COR-L47 (cell line): ENCODE data around the gene MRFAP1L1.
"Not testable (repeated sequence)": the region's sequence is repeated elsewhere in the genome, so short reads cannot be mapped to it uniquely, and the experiment has no call there.

Experiments
- DNase-seq: peaks from one replicate; lab custom pipeline; 2025; lab: John Stamatoyannopoulos, UW

Gene MRFAP1L1

DNA sequence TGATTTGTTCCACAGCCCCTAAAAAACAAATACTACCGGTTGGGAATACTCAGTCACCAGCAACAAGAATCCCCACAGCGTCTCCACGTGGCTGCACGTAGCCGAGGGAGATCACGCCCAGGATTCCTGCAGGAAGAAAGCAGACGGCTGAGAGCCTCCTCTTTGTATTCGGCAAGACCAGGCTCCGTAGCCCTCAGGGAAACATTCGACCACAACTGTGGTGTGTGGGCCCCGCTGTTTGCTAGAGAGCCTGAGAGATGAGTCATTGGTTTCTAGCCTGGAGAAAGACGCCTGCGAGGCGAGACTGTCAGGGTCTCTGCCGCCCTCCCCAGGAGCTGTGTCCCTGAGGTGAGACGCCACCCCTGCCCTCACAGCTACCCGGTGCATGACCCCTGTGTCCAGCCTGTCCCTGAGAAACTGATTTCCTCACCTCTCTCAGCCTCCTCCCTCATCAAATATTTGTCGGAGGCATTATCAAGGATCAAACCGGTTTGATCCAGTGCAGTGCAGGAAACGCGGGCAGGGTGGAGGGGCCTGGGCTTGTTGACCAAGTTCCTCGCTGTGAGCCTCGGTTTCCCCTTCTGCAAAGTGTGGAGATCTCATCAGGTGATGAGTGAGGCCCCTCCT is 20.7 kb downstream of the MRFAP1L1 start:
- no peak for DNase-seq

- DNase-seq, result no peak
These were observed 21.5 kb downstream of the MRFAP1L1 start for GRCh38 chr4:6687947-6688878.

GRCh38 chr4:6686104-6686787 is 23.4 kb downstream of the MRFAP1L1 start:
- no peak for DNase-seq

- DNase-seq, result no peak
These were observed 25.0 kb downstream of the MRFAP1L1 start for GRCh38 chr4:6684656-6685055.

DNA sequence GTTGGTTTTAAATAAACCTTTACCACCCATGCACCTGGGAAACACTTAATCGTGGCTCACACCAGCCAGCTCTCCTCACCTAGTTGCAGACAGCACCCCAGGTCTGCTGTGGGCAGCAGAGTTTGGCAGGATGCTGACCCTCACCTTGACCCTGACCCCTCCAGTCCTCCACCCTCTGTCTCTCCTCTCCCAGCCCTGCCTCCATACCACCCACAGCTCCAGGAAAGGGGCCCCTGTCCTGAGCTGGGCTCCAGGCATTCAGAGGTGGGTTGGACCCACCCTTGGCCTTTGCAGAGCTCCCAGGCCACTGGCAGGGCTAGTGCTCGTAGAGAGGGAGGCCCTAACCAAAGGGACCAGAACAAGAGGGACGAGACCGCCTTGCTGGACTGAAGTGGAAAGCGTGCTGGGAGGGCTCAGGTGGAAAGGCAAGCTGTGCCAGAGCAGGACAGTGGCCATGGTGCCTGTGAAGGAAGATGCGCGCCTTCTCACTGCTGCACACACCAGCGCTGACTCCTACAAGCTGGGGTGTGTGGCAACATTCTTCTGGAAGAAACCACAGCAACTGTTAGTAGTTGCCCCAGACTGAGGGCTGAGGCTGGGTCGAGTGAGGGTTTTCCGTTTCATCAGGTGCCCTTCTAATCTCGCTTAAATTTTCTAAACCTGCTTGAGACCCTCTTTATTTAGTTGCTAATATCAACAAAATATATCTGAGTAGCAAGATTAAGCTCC is 26.6 kb downstream of the MRFAP1L1 start:
- DNase-seq, result no peak

DNA sequence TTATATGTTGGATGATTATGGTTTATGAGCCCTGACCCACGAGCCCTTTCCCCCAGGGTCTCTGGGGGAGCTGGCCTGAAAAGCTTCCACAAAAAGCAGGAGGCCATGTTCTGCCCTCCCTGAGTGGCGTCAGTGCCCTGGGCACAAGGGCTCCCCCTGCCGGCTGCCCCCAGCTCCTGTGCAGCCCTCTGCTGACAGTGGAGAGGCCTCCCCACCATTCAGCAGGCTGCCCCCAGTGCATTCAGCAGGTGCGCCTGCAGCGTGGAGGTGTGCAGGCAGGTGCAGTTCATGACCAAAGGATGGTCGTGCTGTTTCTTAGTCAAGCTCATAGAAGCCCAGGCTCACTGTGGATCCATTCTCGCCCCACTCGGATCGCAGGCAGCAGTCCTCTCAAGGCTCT is 28.5 kb downstream of the MRFAP1L1 start:
- no peak for DNase-seq

DNA sequence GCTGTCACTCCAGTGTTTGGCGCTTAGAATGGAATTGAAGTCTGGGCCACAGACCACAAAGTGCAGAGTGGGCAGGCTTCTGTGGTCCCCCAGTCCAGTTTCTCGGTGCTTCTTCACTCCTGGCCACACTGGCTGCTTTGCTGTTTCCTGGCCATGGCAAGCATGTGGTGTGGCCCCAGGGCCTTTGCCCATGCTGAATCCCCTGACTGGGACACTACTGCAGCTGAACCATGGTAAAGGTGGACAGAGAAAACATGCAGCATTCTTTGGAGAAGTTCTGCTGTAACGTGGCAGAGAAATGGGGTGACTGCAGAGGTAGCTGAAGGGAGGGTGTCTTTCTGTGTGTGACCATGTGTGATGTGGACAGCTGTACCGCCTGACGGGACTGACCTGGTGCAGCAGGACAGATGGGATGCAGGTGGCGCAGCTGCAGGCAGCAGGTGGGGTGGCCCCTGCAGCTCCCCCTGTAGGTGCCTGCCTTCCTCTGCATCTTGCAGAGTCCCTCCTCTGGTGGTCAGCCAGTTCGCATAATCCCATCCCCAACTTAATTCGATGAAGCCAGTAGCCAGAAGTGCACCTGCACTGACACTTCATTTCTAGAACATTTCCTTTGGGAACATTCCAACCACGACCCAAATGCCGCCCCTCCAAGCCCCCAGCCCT is 29.2 kb downstream of the MRFAP1L1 start:
- no peak for DNase-seq

GRCh38 chr4:6676722-6677558 is 32.7 kb downstream of the MRFAP1L1 start:
- no peak for DNase-seq

GRCh38 chr4:6674500-6675149 is 35.0 kb downstream of the MRFAP1L1 start:
- peak; percentile 61 for DNase-seq

DNA sequence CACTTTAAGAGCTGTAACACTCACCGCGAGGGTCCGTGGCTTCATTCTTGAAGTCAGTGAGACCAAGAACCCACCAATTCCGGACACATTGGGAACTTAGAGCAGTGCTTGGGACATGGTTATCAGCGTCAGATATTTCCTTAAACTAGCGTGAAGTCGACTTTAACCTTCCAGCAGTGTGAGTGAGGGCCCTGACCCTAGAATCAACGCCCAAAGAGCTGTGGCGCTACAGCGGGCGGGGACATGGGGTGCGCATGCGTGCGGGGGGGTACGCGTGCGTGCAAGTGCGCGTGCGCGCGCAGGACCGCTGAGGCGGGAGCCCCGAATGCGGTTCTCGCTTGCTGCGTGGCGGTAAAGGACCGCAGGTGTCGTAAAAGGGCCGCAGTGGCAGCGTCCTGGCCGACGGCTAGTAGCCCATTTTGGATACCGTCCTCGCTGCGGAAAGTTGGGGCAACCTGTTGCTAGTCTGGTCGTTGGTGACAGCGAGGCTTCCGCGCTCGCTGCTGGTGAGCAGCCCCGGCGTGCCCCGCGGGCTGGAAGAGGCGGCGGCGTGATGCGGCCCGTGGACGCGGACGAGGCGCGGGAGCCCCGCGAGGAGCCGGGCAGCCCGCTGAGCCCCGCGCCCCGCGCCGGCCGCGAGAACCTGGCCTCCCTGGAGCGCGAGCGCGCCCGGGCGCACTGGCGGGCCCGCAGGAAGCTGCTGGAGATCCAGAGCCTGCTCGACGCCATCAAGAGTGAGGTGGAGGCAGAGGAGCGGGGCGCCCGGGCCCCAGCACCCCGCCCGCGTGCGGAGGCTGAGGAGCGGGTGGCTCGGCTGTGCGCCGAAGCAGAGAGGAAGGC is 35.8 kb downstream of the MRFAP1L1 start:
- DNase-seq, result peak; percentile 96

- DNase-seq, result not testable (repeated sequence)
These were observed 36.4 kb downstream of the MRFAP1L1 start for GRCh38 chr4:6673191-6673659.

GRCh38 chr4:6672541-6673190 is 37.0 kb downstream of the MRFAP1L1 start:
- DNase-seq, result not testable (repeated sequence)

DNA sequence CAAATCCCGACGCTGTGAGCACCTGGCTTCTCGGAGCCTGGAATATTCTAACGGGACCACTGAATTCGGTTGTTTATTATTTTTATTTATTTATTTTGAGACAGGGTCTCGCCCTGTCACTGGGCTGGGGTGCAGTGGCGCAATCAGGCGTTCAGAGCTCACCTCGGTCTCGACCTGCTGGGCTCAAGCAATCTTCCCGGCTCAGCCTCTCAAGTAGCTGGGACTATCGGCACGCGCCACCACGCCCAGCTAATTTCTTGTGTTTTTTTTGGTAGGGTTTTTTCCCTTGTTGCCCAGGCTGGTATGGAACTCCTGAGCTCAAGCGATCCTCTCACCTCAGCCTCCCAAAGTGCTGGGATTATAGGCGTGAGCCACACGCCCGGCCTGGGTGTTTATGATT is 37.5 kb downstream of the MRFAP1L1 start:
- DNase-seq, result no peak

GRCh38 chr4:6671648-6672047 is 38.0 kb downstream of the MRFAP1L1 start:
- DNase-seq, result no peak

- DNase-seq, result no peak
These were observed 41.3 kb downstream of the MRFAP1L1 start for GRCh38 chr4:6668391-6668790.

- DNase-seq, result no peak
These were observed 44.4 kb downstream of the MRFAP1L1 start for GRCh38 chr4:6665320-6665654.

- no peak for DNase-seq
These were observed 45.9 kb downstream of the MRFAP1L1 start for GRCh38 chr4:6663596-6664393.

DNA sequence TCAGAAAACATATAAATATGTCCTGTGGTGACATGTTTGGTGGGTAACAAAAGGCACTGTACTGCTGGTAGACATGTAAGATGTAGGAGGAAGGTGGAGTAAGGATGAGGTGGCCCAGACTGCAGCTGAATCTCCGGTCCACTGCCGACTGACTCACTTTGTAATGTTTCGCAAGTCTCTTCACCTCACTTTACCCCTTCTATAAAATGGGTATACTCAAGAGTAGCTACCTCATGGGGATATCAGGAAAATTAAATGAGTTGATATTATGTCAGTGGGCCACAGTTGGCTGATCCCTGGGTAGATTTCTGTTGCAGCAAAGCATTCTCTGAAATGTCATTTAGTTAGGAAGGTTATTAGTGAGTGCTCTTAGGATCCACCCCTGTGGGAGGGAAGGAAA is 47.1 kb downstream of the MRFAP1L1 start:
- no peak for DNase-seq
